Activated CD4-positive, alpha-beta T cell treated with anti-CD3 and anti-CD28 coated beads, Interleukin-2, amount 10 ng/mL, durations not matched to agents 7 days and 5 days (primary cell): ENCODE measurements around the gene RUVBL2. TPM values are rescaled to one million over a fixed set of nuclear protein-coding genes. Genes with fewer than 3 reads are reported as not detected.
A peak's percentile ranks its signal among the peaks of the same experiment; 100 is the strongest.
"Not testable (repeated sequence)": the region's sequence is repeated elsewhere in the genome, so short reads cannot be mapped to it uniquely, and the experiment has no call there.

Experiments used
- CTCF ChIA-PET: fragments of 350-600 bp; sonication (Branson Sonifier 250); formaldehyde crosslinking; loops from one replicate; lab custom pipeline; 2021; ENCODE audit warnings: antibody characterized with exemption; lab: Charles Lee
- POLR2A ChIA-PET: fragments of 350-600 bp; sonication (Branson Sonifier 250); formaldehyde crosslinking; loops from one replicate; lab custom pipeline; 2021; ENCODE audit warnings: antibody characterized with exemption; lab: Charles Lee
- DNase-seq: peaks from one replicate; pipeline ENCODE4 v3.0.0-alpha.2; 2020
- H3K27ac Mint-ChIP-seq: one replicate; pipeline ENCODE4 v1.8.0; 2021; ENCODE audit warnings: mild to moderate bottlenecking, moderate library complexity, mixed read lengths
- H3K27me3 Mint-ChIP-seq: one replicate; pipeline ENCODE4 v1.8.0; 2021; ENCODE audit warnings: mixed read lengths
- H3K36me3 Mint-ChIP-seq: one replicate; pipeline ENCODE4 v1.8.0; 2021; ENCODE audit warnings: low read depth, mixed read lengths
- H3K4me1 Mint-ChIP-seq: one replicate; pipeline ENCODE4 v1.8.0; 2021; ENCODE audit warnings: mixed read lengths
- H3K4me3 Mint-ChIP-seq: one replicate; pipeline ENCODE4 v1.8.0; 2021; ENCODE audit warnings: mild to moderate bottlenecking, moderate library complexity, mixed read lengths
- H3K9me3 Mint-ChIP-seq: one replicate; pipeline ENCODE4 v1.8.0; 2021; ENCODE audit warnings: mixed read lengths
- total RNA-seq, 2 experiments: library from RNA; stranded (reverse); gene quantifications; one replicate each; pipeline ENCODE4 v1.2.3, GENCODE V29; 2021

RUVBL2 gene
- total RNA-seq, 2 experiments from 2014 or later: 82.2 to 89.4 TPM

GRCh38 chr19:49014123-49014869, 20.6 kb downstream of the RUVBL2 start:
- Mint-ChIP-seq H3K4me1 (peaks cover 16% of the 10 kb centered on the region), H3K36me3 (peaks cover 13% of the 10 kb centered on the region), H3K27ac (no peak overlapping the region), H3K4me3 (no peak overlapping the region), H3K9me3 (no peaks in the 10 kb centered on the region), H3K27me3 (peaks cover 12% of the 10 kb centered on the region)
- DNase-seq: no peak
- ChIA-PET CTCF (interaction anchor here (0.6 to 2.2 kb wide), 6 partner anchors 14 to 182 kb away, joined by 3 to 7 read pairs (median 4); partner anchors contain the start of genes CGB2 and RUVBL2), POLR2A (no interaction called here)

GRCh38 chr19:49014870-49015255, 21.2 kb downstream of the RUVBL2 start:
- H3K27me3 Mint-ChIP-seq: peaks cover 16% of the 10 kb centered on the region
- no peaks in the 10 kb centered on the region for H3K9me3 Mint-ChIP-seq
- peaks cover 11% of the 10 kb centered on the region for H3K36me3 Mint-ChIP-seq
- peaks cover 17% of the 10 kb centered on the region for H3K4me1 Mint-ChIP-seq
- H3K27ac Mint-ChIP-seq: no peak overlapping the region
- POLR2A ChIA-PET: no interaction called here
- no peak overlapping the region for H3K4me3 Mint-ChIP-seq
- CTCF ChIA-PET: interaction anchor here (1.2 to 2.2 kb wide), 3 partner anchors 17 to 41 kb away, joined by 3 to 7 read pairs (median 5); partner anchors contain the start of genes CGB2 and RUVBL2
- DNase-seq: no peak

- H3K36me3 Mint-ChIP-seq: peaks cover 9% of the 10 kb centered on the region
- ChIA-PET CTCF (interaction anchor here (0.6 kb wide), 1 partner anchor 11 kb away, joined by 3 read pairs; no protein-coding TSS in a partner anchor), POLR2A (no interaction called here)
- no peaks in the 10 kb centered on the region for H3K9me3 Mint-ChIP-seq
- H3K4me1 Mint-ChIP-seq: peaks cover 27% of the 10 kb centered on the region
- DNase-seq: no peak
- H3K27me3 Mint-ChIP-seq: peaks cover 24% of the 10 kb centered on the region
- H3K4me3 Mint-ChIP-seq: no peak overlapping the region
- H3K27ac Mint-ChIP-seq: no peak overlapping the region
Observed at GRCh38 chr19:49016067-49016839, 22.6 kb downstream of the RUVBL2 start.

- Mint-ChIP-seq H3K9me3 (no peaks in the 10 kb centered on the region), H3K4me3 (peak within 1 kb of the TSS; percentile 72), H3K27me3 (peaks cover 26% of the 10 kb centered on the region), H3K4me1 (peaks cover 31% of the 10 kb centered on the region), H3K27ac (no peak within 1 kb of the TSS), H3K36me3 (peaks cover 9% of the 10 kb centered on the region)
- DNase-seq: no peak
- POLR2A ChIA-PET: no interaction called here
- CTCF ChIA-PET: interaction anchor here (0.7 to 3.6 kb wide), 6 partner anchors 9 to 117 kb away, joined by 3 to 23 read pairs (median 8); partner anchors contain the start of genes CGB2, GYS1 and RUVBL2
Observed at GRCh38 chr19:49017041-49017665, 23.5 kb downstream of the RUVBL2 start, which contains the start of gene LHB. TSS of gene LHB (minus strand) at chr19:49017091. CDS start at chr19:49017081, 10 bp downstream.

GRCh38 chr19:49017666-49018351, 24.1 kb downstream of the RUVBL2 start:
- Mint-ChIP-seq H3K4me3 (peak overlapping the region; percentile 72), H3K27ac (no peak overlapping the region), H3K4me1 (peaks cover 31% of the 10 kb centered on the region), H3K27me3 (peaks cover 26% of the 10 kb centered on the region), H3K36me3 (peaks cover 9% of the 10 kb centered on the region), H3K9me3 (no peaks in the 10 kb centered on the region)
- ChIA-PET CTCF (interaction anchor here (0.7 to 3.6 kb wide), 8 partner anchors 9 to 117 kb away, joined by 3 to 23 read pairs (median 4); partner anchors contain the start of genes CGB2, FTL, GYS1 and RUVBL2), POLR2A (no interaction called here)
- peak; percentile 62 for DNase-seq

- Mint-ChIP-seq H3K4me3 (peak overlapping the region; percentile 72), H3K4me1 (peaks cover 31% of the 10 kb centered on the region), H3K27me3 (peaks cover 26% of the 10 kb centered on the region)
- DNase-seq: peak; percentile 15
- H3K9me3 Mint-ChIP-seq, POLR2A ChIA-PET, H3K27ac Mint-ChIP-seq, H3K36me3 Mint-ChIP-seq: not testable (repeated sequence)
- CTCF ChIA-PET: interaction anchor here (0.9 to 3.6 kb wide), 12 partner anchors 8 to 190 kb away, joined by 3 to 23 read pairs (median 3); partner anchors contain the start of genes CGB2, FTL, GYS1 and RUVBL2
Observed at GRCh38 chr19:49018388-49019241, 24.9 kb downstream of the RUVBL2 start.

- Mint-ChIP-seq H3K27ac (no peak overlapping the region), H3K9me3 (no peaks in the 10 kb centered on the region), H3K4me3 (peak overlapping the region; percentile 72), H3K36me3 (peaks cover 6% of the 10 kb centered on the region), H3K4me1 (peaks cover 31% of the 10 kb centered on the region), H3K27me3 (peaks cover 26% of the 10 kb centered on the region)
- POLR2A ChIA-PET: no interaction called here
- CTCF ChIA-PET: interaction anchor here (0.8 to 3.6 kb wide), 10 partner anchors 12 to 189 kb away, joined by 3 to 23 read pairs (median 4); partner anchors contain the start of genes GYS1 and RUVBL2
- DNase-seq: peak; percentile 60
Observed at GRCh38 chr19:49019242-49019932, 25.7 kb downstream of the RUVBL2 start.

- CTCF ChIA-PET: interaction anchor here (1.2 to 3.6 kb wide), 4 partner anchors 13 to 38 kb away, joined by 3 to 23 read pairs (median 10); partner anchors contain the start of genes GYS1 and RUVBL2
- Mint-ChIP-seq H3K9me3 (no peaks in the 10 kb centered on the region), H3K36me3 (peaks cover 6% of the 10 kb centered on the region), H3K27me3 (peaks cover 26% of the 10 kb centered on the region), H3K27ac (no peak overlapping the region), H3K4me1 (peaks cover 31% of the 10 kb centered on the region), H3K4me3 (no peak overlapping the region)
- POLR2A ChIA-PET: no interaction called here
- DNase-seq: no peak
Observed at GRCh38 chr19:49020342-49020741, 26.7 kb downstream of the RUVBL2 start.

- Mint-ChIP-seq H3K36me3 (no peaks in the 10 kb centered on the region), H3K4me3 (no peak overlapping the region), H3K4me1 (peaks cover 31% of the 10 kb centered on the region), H3K27me3 (peaks cover 26% of the 10 kb centered on the region), H3K9me3 (no peaks in the 10 kb centered on the region), H3K27ac (no peak overlapping the region)
- POLR2A ChIA-PET: no interaction called here
- no peak for DNase-seq
- CTCF ChIA-PET: interaction anchor here (1.2 to 2.0 kb wide), 2 partner anchors 28 to 37 kb away, joined by 3 to 7 read pairs; partner anchors contain the start of genes GYS1 and RUVBL2
Observed at GRCh38 chr19:49020931-49021895, 27.5 kb downstream of the RUVBL2 start.

GRCh38 chr19:49022116-49022515, 28.4 kb downstream of the RUVBL2 start:
- no peak overlapping the region for H3K4me3 Mint-ChIP-seq
- ChIA-PET POLR2A (no interaction called here), CTCF (no interaction called here)
- no peak overlapping the region for H3K27ac Mint-ChIP-seq
- no peak for DNase-seq
- no peaks in the 10 kb centered on the region for H3K36me3 Mint-ChIP-seq
- H3K4me1 Mint-ChIP-seq: peaks cover 31% of the 10 kb centered on the region
- H3K9me3 Mint-ChIP-seq: no peaks in the 10 kb centered on the region
- H3K27me3 Mint-ChIP-seq: peaks cover 26% of the 10 kb centered on the region
